CD4-positive, alpha-beta T cell treated with Interleukin-15 for 1 hour (primary cell): ENCODE measurements around the gene XRN1.

Experiments used
- DNase-seq: peaks from one replicate; pipeline ENCODE4 v3.0.0-alpha.2; 2020

The XRN1 gene

DNA sequence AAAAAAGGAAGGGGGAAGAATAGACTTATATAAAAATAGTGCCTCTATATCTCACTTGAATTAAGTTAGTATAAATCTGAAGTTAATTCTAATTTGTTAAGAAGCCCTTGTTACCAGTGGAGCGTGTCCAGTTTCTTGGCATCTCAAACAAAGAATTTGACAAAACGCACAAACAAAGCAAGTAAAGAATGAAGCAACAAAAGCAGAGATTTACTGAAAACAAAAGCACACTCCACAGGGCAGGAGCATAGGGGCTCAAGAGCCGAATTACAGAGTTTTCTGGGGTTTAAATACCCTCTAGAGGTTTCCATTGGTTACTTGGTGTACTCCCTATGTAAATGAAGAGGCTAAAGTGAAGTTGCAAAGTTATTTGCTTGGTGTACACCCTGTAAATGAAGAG lies 188.5 kb downstream of the XRN1 start:
- no peak for DNase-seq

DNA sequence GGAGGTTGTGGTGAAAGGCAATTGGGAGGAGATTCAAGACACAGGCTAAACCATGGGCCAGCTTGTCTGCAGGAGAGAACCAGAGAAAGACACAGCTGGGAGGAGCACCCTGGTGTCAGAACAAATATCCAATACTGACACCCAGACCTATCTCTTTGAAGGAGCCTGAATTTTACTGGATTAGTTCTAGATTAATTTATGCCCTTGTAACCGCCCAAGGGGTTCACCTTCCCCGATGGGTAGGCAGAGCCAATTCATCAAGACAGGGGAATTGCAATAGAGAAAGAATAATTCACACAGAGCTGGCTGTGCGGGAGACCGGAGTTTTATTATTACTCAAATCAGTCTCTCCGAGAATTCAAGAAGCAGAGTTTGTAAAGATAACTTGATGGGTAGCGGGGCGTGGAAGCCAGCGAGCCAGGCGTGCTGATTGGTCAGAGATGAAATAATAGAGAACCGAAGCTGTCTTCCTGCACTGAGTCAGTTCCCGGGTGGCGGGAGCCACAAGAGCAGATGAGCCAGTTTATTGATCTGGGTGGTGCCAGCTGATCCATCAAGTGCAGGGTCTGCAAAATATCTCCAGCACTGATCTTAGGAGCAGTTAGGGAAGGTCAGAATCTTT lies 191.0 kb downstream of the XRN1 start:
- no peak for DNase-seq
